HG03135 (cell line): ENCODE measurements around the gene UBXN6.

Experiments used
- ATAC-seq: cut with Tn5 transposase; IDR thresholded peaks from one replicate; pipeline ENCODE4 v1.9.1; 2021; ENCODE audit warnings: mild to moderate bottlenecking, moderate library complexity; ENCODE audit not compliant: unreplicated experiment

The UBXN6 gene

GRCh38 chr19:4493929-4494690, 36.5 kb upstream of the UBXN6 start:
- no peak for ATAC-seq

- ATAC-seq: no peak
Measured at GRCh38 chr19:4493104-4493928, 35.7 kb upstream of the UBXN6 start.

- no peak for ATAC-seq
Measured at GRCh38 chr19:4492337-4493103, 34.9 kb upstream of the UBXN6 start.

- no peak for ATAC-seq
Measured at GRCh38 chr19:4491446-4491845, 33.9 kb upstream of the UBXN6 start.

GRCh38 chr19:4488496-4488895, 30.9 kb upstream of the UBXN6 start:
- ATAC-seq: no peak

GRCh38 chr19:4487572-4487971, 30.0 kb upstream of the UBXN6 start:
- ATAC-seq: no peak

- no peak for ATAC-seq
Measured at GRCh38 chr19:4483385-4483784, 25.8 kb upstream of the UBXN6 start.

GRCh38 chr19:4482721-4483364, 25.2 kb upstream of the UBXN6 start:
- ATAC-seq: no peak

GRCh38 chr19:4477034-4477801, 19.6 kb upstream of the UBXN6 start:
- ATAC-seq: no peak

- ATAC-seq: no peak
Measured at GRCh38 chr19:4474514-4475022, 17.0 kb upstream of the UBXN6 start.

- ATAC-seq: no peak
Measured at GRCh38 chr19:4473763-4474513, 16.3 kb upstream of the UBXN6 start.

- no peak for ATAC-seq
Measured at GRCh38 chr19:4473011-4473762, 15.6 kb upstream of the UBXN6 start.

- no peak for ATAC-seq
Measured at GRCh38 chr19:4472174-4472974, 14.8 kb upstream of the UBXN6 start, which contains the start of gene HDGFL2. Gene HDGFL2, plus strand, starts transcription at chr19:4472297. Its CDS starts 54 bp downstream, at chr19:4472351.

GRCh38 chr19:4471403-4472173, 14.0 kb upstream of the UBXN6 start:
- peak; percentile 90 for ATAC-seq

GRCh38 chr19:4467835-4468234, 10.2 kb upstream of the UBXN6 start:
- no peak for ATAC-seq

- ATAC-seq: no peak
Measured at GRCh38 chr19:4464815-4465581, 7.4 kb upstream of the UBXN6 start.
